GM18861 (cell line): ENCODE results near the gene RNF215.
"Not testable (repeated sequence)": the region's sequence is repeated elsewhere in the genome, so short reads cannot be mapped to it uniquely, and the experiment has no call there.

Experiments
- ATAC-seq: cut with Tn5 transposase; IDR thresholded peaks from one replicate; pipeline ENCODE4 v1.9.1; 2021; ENCODE audit not compliant: unreplicated experiment

Gene RNF215

GRCh38 chr22:30365891-30366290 lies 21.3 kb downstream of the RNF215 start:
- ATAC-seq = no peak

DNA sequence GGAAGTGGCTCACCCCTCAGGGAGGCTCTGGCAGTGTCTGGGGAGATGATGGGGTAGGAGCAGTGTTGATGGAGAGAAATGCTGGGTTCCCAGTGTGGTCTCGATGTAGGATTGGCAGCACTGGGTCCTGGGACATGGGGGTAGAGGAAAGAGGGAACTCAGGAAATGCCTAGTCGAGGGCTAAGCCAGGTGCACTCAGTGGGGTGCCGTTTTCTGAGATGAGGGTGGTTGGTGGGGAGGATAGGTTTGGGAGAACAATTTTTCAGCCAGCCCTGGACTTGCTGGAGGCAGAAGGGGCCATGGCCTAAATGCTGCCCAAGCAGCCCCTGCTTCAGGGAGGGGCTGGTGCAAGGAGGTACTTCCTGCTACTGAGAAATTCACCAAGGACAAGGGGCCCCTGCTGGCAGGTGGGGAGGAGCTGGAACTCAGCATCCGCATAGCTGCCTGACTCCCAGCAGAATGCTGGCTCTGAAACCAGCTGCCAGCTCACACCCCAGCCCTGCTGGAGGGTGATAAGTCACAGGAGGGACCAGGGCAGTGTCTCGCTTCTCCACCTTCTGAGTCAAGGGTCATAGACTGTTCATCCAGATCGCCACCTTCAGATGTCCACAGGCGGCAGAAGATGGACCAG lies 24.4 kb downstream of the RNF215 start:
- ATAC-seq = no peak

DNA sequence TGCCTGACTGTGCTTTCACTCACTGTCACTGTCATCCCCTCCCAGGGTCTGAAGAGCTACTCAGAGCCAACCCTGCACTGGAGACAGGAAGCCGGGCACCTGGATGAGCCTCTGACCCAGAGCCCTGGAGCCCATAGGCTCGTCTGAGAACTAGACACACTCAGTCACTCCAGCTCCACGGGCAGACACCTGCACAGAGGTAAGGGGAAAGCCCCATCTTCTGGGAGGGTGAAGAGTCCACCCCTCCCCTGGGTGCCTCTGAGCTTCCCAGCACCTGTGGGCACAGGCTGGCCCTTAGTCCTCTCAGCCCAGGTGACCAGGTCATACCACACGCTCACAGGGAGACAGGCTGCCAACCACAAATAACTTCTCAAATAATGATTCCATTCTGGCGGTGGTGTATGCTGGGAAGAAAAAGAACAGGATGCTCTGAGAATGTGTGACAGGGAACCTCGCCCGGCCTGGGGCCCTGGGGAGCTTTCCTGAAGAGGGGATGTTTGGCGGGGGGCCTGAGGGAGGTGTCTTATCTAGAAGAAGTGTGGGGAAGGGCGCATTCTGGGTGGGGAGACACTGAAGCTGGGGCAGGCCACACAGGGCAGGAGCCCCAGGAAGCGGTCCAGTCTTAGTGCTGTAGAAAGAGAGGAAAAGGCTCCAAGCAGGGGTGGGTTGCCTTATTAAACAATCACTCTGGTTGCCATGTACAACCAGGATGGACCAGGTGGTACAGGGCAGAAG lies 25.1 kb downstream of the RNF215 start:
- no peak for ATAC-seq

GRCh38 chr22:30358541-30358940 lies 28.7 kb downstream of the RNF215 start:
- ATAC-seq = no peak

DNA sequence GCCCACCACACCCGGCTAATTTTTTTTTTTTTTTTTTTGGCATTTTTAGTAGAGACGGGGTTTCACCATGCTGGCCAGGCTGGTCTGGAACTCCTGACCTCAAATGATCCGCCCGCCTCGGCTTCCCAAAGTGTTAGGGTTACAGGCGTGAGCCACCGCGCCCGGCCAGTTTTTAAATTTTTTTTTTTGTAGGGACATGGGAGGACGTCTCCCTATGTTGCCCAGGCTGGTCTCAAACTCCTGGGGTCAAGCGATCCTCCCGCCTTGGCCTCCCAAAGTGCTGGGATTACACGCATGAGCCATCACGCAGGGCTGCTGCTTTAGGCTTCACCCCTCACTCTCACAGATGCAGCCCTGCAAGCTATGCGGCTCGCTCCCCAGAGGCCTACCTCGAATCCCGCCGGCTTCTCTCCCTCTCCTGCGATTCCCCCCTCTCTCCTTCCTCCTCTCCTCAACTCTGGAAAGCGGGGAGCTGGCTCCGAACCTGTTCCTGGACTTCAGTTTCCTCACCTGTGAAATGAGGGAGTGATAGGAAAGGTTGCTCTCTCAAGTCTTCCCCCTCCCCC lies 29.5 kb downstream of the RNF215 start:
- ATAC-seq = no peak

DNA sequence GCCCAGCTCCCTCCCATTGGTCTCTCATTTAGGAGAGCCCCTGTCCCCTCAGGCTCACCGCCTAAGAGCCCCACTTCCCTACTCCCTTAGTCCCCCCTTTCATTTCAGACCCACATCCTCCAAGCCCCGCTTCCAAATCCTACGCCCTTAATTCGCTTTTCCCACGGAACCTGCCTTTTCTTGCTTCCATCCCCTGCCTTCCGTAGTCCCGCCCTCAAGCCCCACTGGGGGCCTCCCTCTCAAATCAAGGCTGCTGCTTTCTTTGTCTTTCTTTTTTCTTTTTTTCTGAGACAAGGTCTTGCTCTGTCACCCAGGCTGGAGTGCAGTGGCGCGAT lies 30.0 kb downstream of the RNF215 start:
- ATAC-seq = no peak

GRCh38 chr22:30356449-30357235 lies 30.6 kb downstream of the RNF215 start, which contains the start of the genes CCDC157 and SF3A1:
TSS of gene CCDC157 (plus strand) at chr22:30357007. CDS start at chr22:30366001, 8,994 bp downstream.
TSS of gene SF3A1 (minus strand) at chr22:30356894. CDS start at chr22:30356792, 102 bp downstream.
- ATAC-seq = peak; percentile 79

DNA sequence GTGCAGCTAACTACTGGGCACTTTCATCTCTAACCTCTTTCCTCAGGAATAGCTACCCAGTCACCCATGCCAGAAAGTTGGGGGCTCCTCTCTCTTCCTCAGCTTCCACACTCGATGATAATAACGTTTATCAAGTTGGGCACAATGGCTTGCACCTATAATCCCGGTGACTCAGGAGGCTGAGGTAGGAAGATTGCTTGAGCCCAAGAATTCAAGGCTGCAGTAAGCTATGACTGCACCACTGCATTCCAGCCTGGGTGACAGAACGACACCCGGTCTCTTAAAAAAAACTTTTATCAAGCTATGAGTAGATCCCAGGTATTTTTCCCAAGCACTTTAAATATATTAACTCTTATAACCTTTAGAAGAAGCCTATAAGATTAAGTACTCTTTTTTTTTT lies 32.6 kb downstream of the RNF215 start:
- ATAC-seq = no peak

DNA sequence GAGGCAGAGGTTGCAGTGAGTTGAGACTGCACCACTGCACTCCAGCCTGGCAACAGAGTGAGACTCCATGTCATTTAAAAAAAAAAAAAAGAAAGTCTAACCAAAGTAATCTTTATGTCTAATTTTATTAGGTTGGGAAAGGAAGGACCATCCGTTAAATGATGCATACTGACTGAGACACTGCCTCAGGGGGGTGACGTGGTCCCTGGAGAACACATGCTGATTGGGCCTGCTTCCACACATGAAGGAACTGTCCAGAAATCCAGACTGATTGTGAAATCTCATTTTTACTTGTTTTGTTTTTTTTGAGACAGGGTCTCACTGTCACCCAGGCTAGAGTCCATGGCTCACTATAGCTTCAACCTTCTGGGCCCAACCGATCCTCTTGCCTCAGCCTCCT lies 36.0 kb downstream of the RNF215 start:
- ATAC-seq = no peak

DNA sequence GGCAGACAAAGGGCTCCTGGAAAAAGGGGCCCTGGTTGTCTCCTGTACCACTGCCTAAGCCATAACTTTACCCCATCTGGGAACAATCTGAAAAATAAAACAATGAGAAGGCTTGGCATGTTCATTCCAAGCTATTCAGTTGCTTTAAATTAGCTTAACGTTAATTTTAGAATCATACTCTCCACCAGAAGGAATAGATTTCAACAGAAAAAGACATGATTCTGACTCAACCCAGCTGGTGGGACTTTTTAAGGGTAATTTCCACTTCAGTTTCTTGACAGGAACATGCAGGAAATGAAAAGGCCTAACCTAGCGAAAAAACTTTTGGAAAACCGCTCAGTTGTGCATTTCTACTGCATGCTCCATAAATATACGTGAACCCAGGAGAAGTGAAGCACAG lies 38.4 kb downstream of the RNF215 start:
- ATAC-seq = no peak

DNA sequence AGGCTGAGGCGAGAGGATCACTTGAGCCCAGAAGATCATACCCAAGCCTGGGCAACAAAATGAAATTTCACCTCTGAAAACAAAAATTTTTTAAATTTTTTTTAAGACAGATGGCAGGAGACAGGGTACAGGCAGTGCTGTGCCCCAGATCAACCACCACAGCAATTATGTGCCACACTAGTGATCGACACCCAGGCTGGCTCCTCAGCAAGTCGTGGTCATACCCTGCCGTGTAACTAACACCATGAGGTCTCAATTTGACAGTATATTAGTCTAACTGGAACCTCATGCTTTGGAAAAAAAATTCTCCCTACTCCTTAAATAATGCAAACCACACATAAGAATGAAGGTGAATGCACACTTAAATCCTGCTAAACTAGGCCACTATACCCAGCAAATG lies 38.8 kb downstream of the RNF215 start:
- ATAC-seq = no peak

- no peak for ATAC-seq
Observed at GRCh38 chr22:30347255-30347892, 39.8 kb downstream of the RNF215 start.

GRCh38 chr22:30344447-30345200 lies 42.6 kb downstream of the RNF215 start:
- no peak for ATAC-seq

DNA sequence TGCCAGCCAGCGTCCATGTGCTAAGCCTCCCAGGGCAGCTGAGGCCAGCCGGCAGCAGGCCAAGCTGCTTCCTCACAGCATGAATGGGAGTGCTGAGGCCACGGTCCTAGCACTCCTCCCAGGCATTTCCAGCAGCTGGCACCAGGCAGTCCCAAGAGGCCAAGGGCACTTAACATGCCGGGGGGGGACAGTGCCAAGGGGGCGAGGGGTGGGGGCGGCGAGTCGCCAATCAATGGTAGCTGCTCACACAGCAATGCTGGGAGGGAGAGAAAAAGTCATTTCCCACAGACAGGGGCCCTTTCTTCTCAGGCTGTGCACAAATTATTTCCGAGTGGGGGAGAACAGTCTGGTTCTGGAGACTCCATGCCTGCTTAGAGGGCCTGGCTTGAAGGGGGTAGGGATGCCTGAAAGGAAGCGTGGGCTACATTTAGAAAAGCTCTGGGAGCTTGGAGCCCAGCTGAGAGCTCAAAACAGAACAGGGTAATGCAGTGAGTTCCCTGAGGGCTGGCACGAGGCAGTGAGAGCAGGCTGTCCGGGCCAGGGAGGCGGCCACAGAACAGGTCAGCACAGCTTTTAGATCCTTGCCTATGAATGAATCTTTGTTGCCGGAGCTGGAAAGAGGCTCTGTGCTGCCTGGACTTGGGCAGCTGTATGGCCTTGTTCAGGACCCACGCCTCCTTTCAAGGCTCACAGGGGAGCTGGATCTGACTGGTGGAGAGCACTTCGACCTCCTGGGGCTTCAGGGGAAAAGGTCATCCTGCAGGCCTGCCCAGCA lies 46.1 kb downstream of the RNF215 start:
- ATAC-seq = no peak

GRCh38 chr22:30338802-30339201 lies 48.4 kb downstream of the RNF215 start:
- ATAC-seq = no peak

GRCh38 chr22:30338341-30338740 lies 48.9 kb downstream of the RNF215 start:
- not testable (repeated sequence) for ATAC-seq

DNA sequence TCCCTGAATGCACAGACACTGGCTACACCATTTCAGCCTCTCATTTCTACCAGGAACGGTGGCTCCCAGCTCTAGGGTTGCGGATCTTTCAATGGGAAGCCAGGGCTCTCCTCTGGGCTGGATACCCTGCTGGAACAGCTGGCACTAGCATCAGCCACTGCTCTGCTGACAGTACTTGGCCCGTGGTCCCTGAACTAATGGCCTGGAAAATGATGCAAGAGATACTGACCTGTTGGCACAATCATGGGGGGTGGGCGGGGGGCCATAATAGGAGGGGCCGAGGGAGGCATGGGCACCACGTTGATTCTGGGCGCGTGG lies 49.8 kb downstream of the RNF215 start:
- ATAC-seq = no peak

GRCh38 chr22:30336752-30337460 lies 50.3 kb downstream of the RNF215 start:
- ATAC-seq = no peak

DNA sequence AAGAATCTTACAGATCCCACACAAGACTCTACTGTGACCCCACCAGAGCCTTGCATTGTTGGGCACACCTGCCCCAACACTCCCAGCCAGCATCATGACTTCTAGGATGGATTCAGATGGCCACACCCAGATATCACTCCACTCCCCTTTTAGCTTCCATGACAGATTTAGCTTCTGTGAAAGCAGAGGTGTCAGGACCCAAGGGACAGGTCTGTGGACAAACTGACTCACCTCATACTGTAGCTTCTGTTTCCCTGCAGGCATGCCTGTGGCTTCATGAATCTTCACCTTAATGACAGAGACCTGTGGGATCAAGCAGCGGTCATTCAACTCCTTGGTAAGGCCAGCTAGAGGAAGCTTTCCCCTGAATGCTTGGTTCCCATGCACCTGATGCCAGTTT lies 52.0 kb downstream of the RNF215 start:
- ATAC-seq = no peak
